Measurements from ENCODE around the gene KRT83. TPM values are rescaled to one million over a fixed set of nuclear protein-coding genes. Genes with fewer than 3 reads are reported as not detected.

The KRT83 gene
- polyA plus RNA-seq, 6 donors from 2014 or later = not detected

Other genes with a start within 250 kb of the KRT83 start
- gene SMIM41, start 241.7 kb downstream of the KRT83 start, polyA plus RNA-seq (ENCODE audit: low read depth in 6 of 6) = not detected
- not detected for gene KRT80, start 129.4 kb downstream of the KRT83 start, polyA plus RNA-seq (ENCODE audit: low read depth in 6 of 6)
- gene KRT7, start 88.2 kb downstream of the KRT83 start, polyA plus RNA-seq (ENCODE audit: low read depth in 6 of 6) = not detected
- not detected for gene KRT86, start 46.8 kb downstream of the KRT83 start, polyA plus RNA-seq (ENCODE audit: low read depth in 6 of 6)
- not detected for gene KRT81, start 29.9 kb downstream of the KRT83 start, polyA plus RNA-seq (ENCODE audit: low read depth in 6 of 6)
- gene KRT85, start 46.1 kb upstream of the KRT83 start, polyA plus RNA-seq (ENCODE audit: low read depth in 6 of 6) = not detected
- gene KRT84, start 64.3 kb upstream of the KRT83 start, polyA plus RNA-seq (ENCODE audit: low read depth in 6 of 6) = not detected
- gene KRT82, start 84.9 kb upstream of the KRT83 start, polyA plus RNA-seq (ENCODE audit: low read depth in 6 of 6) = not detected
- gene KRT75, start 113.0 kb upstream of the KRT83 start, polyA plus RNA-seq (ENCODE audit: low read depth in 6 of 6) = not detected
- not detected for gene KRT6B, start 130.7 kb upstream of the KRT83 start, polyA plus RNA-seq (ENCODE audit: low read depth in 6 of 6)
- not detected for gene KRT6C, start 152.4 kb upstream of the KRT83 start, polyA plus RNA-seq (ENCODE audit: low read depth in 6 of 6)
- gene KRT6A, start 171.9 kb upstream of the KRT83 start, polyA plus RNA-seq (ENCODE audit: low read depth in 6 of 6) = not detected
- gene KRT5, start 199.0 kb upstream of the KRT83 start, polyA plus RNA-seq (ENCODE audit: low read depth in 6 of 6) = not detected
- gene KRT71, start 231.7 kb upstream of the KRT83 start, polyA plus RNA-seq (ENCODE audit: low read depth in 6 of 6) = not detected